Posterior cingulate gyrus (tissue), 11 donors: ENCODE data around the gene LSP1.
"Not testable (repeated sequence)": the region's sequence is repeated elsewhere in the genome, so short reads cannot be mapped to it uniquely, and the experiment has no call there.

Source experiments
- DNase-seq, 10 donors: peaks; one replicate each; pipeline versions ENCODE4 v3.0.0 to v3.0.0-alpha.2; 2020 to 2021; ENCODE audit warnings: mixed read lengths in 3 of 10
- intact Hi-C: fragments of 100-400 bp; cut with DNase I; formaldehyde crosslinking; loops from one replicate; pipeline ENCODE4 v1.15.1; 2023

LSP1 gene

GRCh38 chr11:1852877-1853276, at the start of gene LSP1:
Gene LSP1, plus strand, starts transcription at chr11:1853084. Its CDS starts 61 bp downstream, at chr11:1853145.
- DNase-seq = no peak
- intact Hi-C loops = no loop called here

GRCh38 chr11:1803246-1803645, 49.6 kb upstream of the LSP1 start:
- intact Hi-C loops = no loop called here
- DNase-seq = peak in 1 of 10 donors; percentile 58

GRCh38 chr11:1803835-1804519, 48.9 kb upstream of the LSP1 start:
- intact Hi-C loops = not testable (repeated sequence)
- DNase-seq = peak in 1 of 10 donors; percentile 72

- DNase-seq = peak in 1 of 10 donors; percentile 34
These were observed 47.4 kb upstream of the LSP1 start for GRCh38 chr11:1805525-1805924.

GRCh38 chr11:1807264-1807995, 45.5 kb upstream of the LSP1 start:
- intact Hi-C loops = no loop called here
- no peak for DNase-seq

More at GRCh38 chr11:1805525-1805924, 47.4 kb upstream of the LSP1 start:
- intact Hi-C loops = no loop called here

GRCh38 chr11:1810761-1811160, 42.1 kb upstream of the LSP1 start:
- intact Hi-C loops = no loop called here
- peak in 1 of 10 donors; percentile 32 for DNase-seq

- intact Hi-C loops = no loop called here
- DNase-seq = no peak
These were observed 40.6 kb upstream of the LSP1 start for GRCh38 chr11:1812274-1812673.

GRCh38 chr11:1812801-1813200, 40.1 kb upstream of the LSP1 start:
- intact Hi-C loops = no loop called here
- DNase-seq = peak in 1 of 10 donors; percentile 30

- intact Hi-C loops = not testable (repeated sequence)
- DNase-seq = peak in 2 of 10 donors; percentile 30 to 49
These were observed 39.5 kb upstream of the LSP1 start for GRCh38 chr11:1813356-1813755.

- peak in 1 of 10 donors; percentile 66 for DNase-seq
- intact Hi-C loops = no loop called here
These were observed 38.2 kb upstream of the LSP1 start for GRCh38 chr11:1814691-1815090.

GRCh38 chr11:1815311-1815710, 37.6 kb upstream of the LSP1 start:
- DNase-seq = peak in 1 of 10 donors; percentile 57
- intact Hi-C loops = no loop called here

GRCh38 chr11:1815751-1816150, 37.1 kb upstream of the LSP1 start:
- peak in 1 of 10 donors; percentile 62 for DNase-seq

GRCh38 chr11:1817000-1817399, 35.9 kb upstream of the LSP1 start:
- DNase-seq = peak in 1 of 10 donors; percentile 36
- intact Hi-C loops = no loop called here

More at GRCh38 chr11:1815751-1816150, 37.1 kb upstream of the LSP1 start:
- intact Hi-C loops = no loop called here

GRCh38 chr11:1817511-1817910, 35.4 kb upstream of the LSP1 start:
- DNase-seq = no peak
- intact Hi-C loops = no loop called here

GRCh38 chr11:1819074-1819473, 33.8 kb upstream of the LSP1 start:
- DNase-seq = peak in 1 of 10 donors; percentile 21
- intact Hi-C loops = no loop called here

GRCh38 chr11:1820463-1821325, 32.2 kb upstream of the LSP1 start:
- DNase-seq = peak in 1 of 10 donors; percentile 52
- intact Hi-C loops = loop anchor here (10.0 kb wide), 1 partner anchor 46 kb away; no protein-coding TSS in a partner anchor

- intact Hi-C loops = loop anchor here (10.0 kb wide), 1 partner anchor 47 kb away; no protein-coding TSS in a partner anchor
- no peak for DNase-seq
These were observed 31.3 kb upstream of the LSP1 start for GRCh38 chr11:1821562-1821961.

GRCh38 chr11:1822648-1823375, 30.1 kb upstream of the LSP1 start:
- peak in 2 of 10 donors; percentile 42 to 59 for DNase-seq
- intact Hi-C loops = loop anchor here (10.0 kb wide), 1 partner anchor 48 kb away; no protein-coding TSS in a partner anchor

GRCh38 chr11:1823376-1824220, 29.3 kb upstream of the LSP1 start:
- DNase-seq = peak in 2 of 10 donors; percentile 61 to 69
- intact Hi-C loops = loop anchor here (10.0 kb wide), 1 partner anchor 49 kb away; no protein-coding TSS in a partner anchor
